IMR-90 (cell line): ENCODE data around the gene FAM228B. TPM values are rescaled to one million over a fixed set of nuclear protein-coding genes. Genes with fewer than 3 reads are reported as not detected.
"Not testable (repeated sequence)": the region's sequence is repeated elsewhere in the genome, so short reads cannot be mapped to it uniquely, and the experiment has no call there.

ENCODE experiments used
- ATAC-seq: fragments of 200-7000 bp; cut with Tn5 transposase; 2 replicates; pipeline ENCODE4 v1.9.1; 2020; ENCODE audit warnings: low read depth, mild to moderate bottlenecking, moderate library complexity
- BruUV-seq: library from RNA; stranded (reverse); fragments of 400-500 nt; replicated peaks from 2 replicates; lab custom pipeline; 2021; lab: Mats Ljungman, UMichigan
- CTCF ChIA-PET: fragments of 300-600 bp; formaldehyde crosslinking; extraction: SDS; loops from one replicate; lab custom pipeline; 2021; ENCODE audit warnings: antibody characterized with exemption; lab: Yijun Ruan, JAX
- POLR2A ChIA-PET: fragments of 300-600 bp; sonication (Branson Sonifier 250); formaldehyde crosslinking; loops from one replicate; lab custom pipeline; 2022; ENCODE audit warnings: antibody characterized with exemption; ENCODE audit not compliant: unreplicated experiment; lab: Charles Lee
- DNase-seq: peaks from one replicate; pipeline ENCODE4 v3.0.0; 2013
- H2AFZ ChIP-seq: replicated peaks from 2 replicates; pipeline ENCODE3; 2013; ENCODE audit warnings: low read length, mild to moderate bottlenecking; ENCODE audit not compliant: poor library complexity
- H2AK5ac ChIP-seq: 2 replicates; pipeline ENCODE4 v1.6.1; 2013; ENCODE audit warnings: low read depth, low read length, inconsistent platforms
- H2AK9ac ChIP-seq: replicated peaks from 2 replicates; pipeline ENCODE3; 2013; ENCODE audit warnings: mild to moderate bottlenecking, low read depth, low read length, moderate library complexity; ENCODE audit not compliant: poor library complexity
- H2BK120ac ChIP-seq: 2 replicates; pipeline ENCODE4 v1.6.1; 2013; ENCODE audit warnings: low read depth, low read length, inconsistent platforms
- H2BK15ac ChIP-seq: 3 replicates; pipeline ENCODE4 v1.6.1; 2013; ENCODE audit warnings: low read depth, low read length, inconsistent platforms
- H2BK20ac ChIP-seq: 2 replicates; pipeline ENCODE4 v1.6.1; 2013; ENCODE audit warnings: low read depth, mild to moderate bottlenecking, inconsistent platforms, low read length, moderate library complexity
- H2BK5ac ChIP-seq: 2 replicates; pipeline ENCODE4 v1.6.1; 2013; ENCODE audit warnings: mild to moderate bottlenecking, low read depth, low read length, inconsistent platforms; ENCODE audit not compliant: poor library complexity, severe bottlenecking
- H3K14ac ChIP-seq: replicated peaks from 2 replicates; pipeline ENCODE4 v1.6.1; 2013; ENCODE audit warnings: low read depth, low read length, inconsistent platforms
- H3K18ac ChIP-seq: 2 replicates; pipeline ENCODE4 v1.6.1; 2013; ENCODE audit warnings: low read depth, low read length, control low read depth
- H3K23ac ChIP-seq: 2 replicates; pipeline ENCODE4 v1.6.1; 2013; ENCODE audit warnings: low read depth, low read length, inconsistent platforms
- H3K27ac ChIP-seq: 2 replicates; pipeline ENCODE4 v1.5.1; 2013; ENCODE audit warnings: mild to moderate bottlenecking, control low read depth, low read length; ENCODE audit not compliant: insufficient read depth
- H3K27me3 ChIP-seq: 2 replicates; pipeline ENCODE4 v1.6.1; 2013; ENCODE audit warnings: low read length; ENCODE audit not compliant: control insufficient read depth, insufficient read depth
- H3K36me3 ChIP-seq: 2 replicates; pipeline ENCODE4 v1.6.1; 2013; ENCODE audit warnings: low read length, mixed read lengths; ENCODE audit not compliant: control insufficient read depth, insufficient read depth
- H3K4ac ChIP-seq: 2 replicates; pipeline ENCODE4 v1.6.1; 2013; ENCODE audit warnings: low read depth, low read length, inconsistent platforms
- H3K4me1 ChIP-seq: 2 replicates; pipeline ENCODE4 v1.6.1; 2013; ENCODE audit warnings: low read length, mixed read lengths; ENCODE audit not compliant: control insufficient read depth, insufficient read depth
- H3K4me2 ChIP-seq: 2 replicates; pipeline ENCODE4 v1.6.1; 2013; ENCODE audit warnings: low read depth, mild to moderate bottlenecking, control low read depth, low read length, moderate library complexity
- H3K4me3 ChIP-seq: 2 replicates; pipeline ENCODE4 v1.5.1; 2013; ENCODE audit warnings: low read depth, mild to moderate bottlenecking, control low read depth, low read length, moderate library complexity; ENCODE audit not compliant: insufficient read depth
- H3K56ac ChIP-seq: 2 replicates; pipeline ENCODE4 v1.6.1; 2013; ENCODE audit warnings: low read length, inconsistent platforms; ENCODE audit not compliant: insufficient read depth; ENCODE audit errors: extremely low read depth
- H3K79me1 ChIP-seq, 2 experiments: 2 replicates each; pipeline ENCODE4 v1.6.1; 2013; ENCODE audit warnings: low read length in 2 of 2, inconsistent platforms in 1 of 2, low read depth in 1 of 2
- H3K9ac ChIP-seq: 2 replicates; pipeline ENCODE4 v1.6.1; 2013; ENCODE audit warnings: low read depth, low read length, control low read depth
- H3K9me1 ChIP-seq: 2 replicates; pipeline ENCODE4 v1.6.1; 2013; ENCODE audit warnings: low read length, inconsistent platforms; ENCODE audit not compliant: insufficient read depth
- H3K9me3 ChIP-seq: 2 replicates; pipeline ENCODE4 v1.6.1; 2013; ENCODE audit warnings: low read length; ENCODE audit not compliant: control insufficient read depth, insufficient read depth
- H4K20me1 ChIP-seq: 2 replicates; pipeline ENCODE4 v1.6.1; 2013; ENCODE audit warnings: low read length, inconsistent platforms; ENCODE audit not compliant: insufficient read depth
- H4K5ac ChIP-seq: 2 replicates; pipeline ENCODE4 v1.6.1; 2013; ENCODE audit warnings: mild to moderate bottlenecking, low read depth, low read length, control low read depth
- H4K8ac ChIP-seq, 2 experiments: 2 replicates each; pipeline ENCODE4 v1.6.1; 2013; ENCODE audit warnings: low read depth in 2 of 2, low read length in 2 of 2, control low read depth in 1 of 2, inconsistent platforms in 1 of 2
- H4K91ac ChIP-seq: 2 replicates; pipeline ENCODE4 v1.6.1; 2013; ENCODE audit warnings: low read depth, low read length, inconsistent platforms; ENCODE audit not compliant: insufficient read depth
- WGBS, 2 experiments: methylation state at CpG; one replicate each; pipeline versions ENCODE4 v1.1.5 to v1.1.7; 2013; ENCODE audit warnings: missing lambda C conversion rate in 2 of 2; ENCODE audit not compliant: insufficient read length in 1 of 2; ENCODE audit errors: extremely low coverage in 2 of 2; 5-methylcytosine and 5-hydroxymethylcytosine counted together
- dilution Hi-C: fragments of 300-500 bp; cut with HindIII; formaldehyde crosslinking; loops from one replicate; pipeline ENCODE4 v1.14.3; 2018; ENCODE audit warnings: low sequenced_read_pairs; ENCODE audit not compliant: unreplicated experiment
- in situ Hi-C: fragments of 300-500 bp; cut with MboI; formaldehyde crosslinking; loops from 3 replicates; pipeline ENCODE4 v1.14.3; 2019; ENCODE audit warnings: low sequenced_read_pairs, inconsistent platforms, mixed read lengths
- intact Hi-C: fragments of 100-400 bp; cut with micrococcal nuclease; formaldehyde crosslinking; loops from 2 replicates; pipeline ENCODE4 v1.10.0; 2022
- polyA plus RNA-seq, 3 experiments: library from polyadenylated mRNA; depleted of rRNA; stranded (reverse); fragments of >200 nt; gene quantifications; 2 replicates each; pipeline ENCODE4 v1.2.3, GENCODE V29; 2012; ENCODE audit warnings: low replicate concordance in 1 of 3
- total RNA-seq: library from RNA; depleted of rRNA; stranded (reverse); fragments of >200 nt; gene quantifications from 2 replicates; pipeline ENCODE4 v1.2.3, GENCODE V29; 2012

The FAM228B gene
- total and polyA plus RNA-seq, 2 of the 4 experiments (the other 2 are of a cell fraction) = 2.0 to 2.9 TPM

DNA sequence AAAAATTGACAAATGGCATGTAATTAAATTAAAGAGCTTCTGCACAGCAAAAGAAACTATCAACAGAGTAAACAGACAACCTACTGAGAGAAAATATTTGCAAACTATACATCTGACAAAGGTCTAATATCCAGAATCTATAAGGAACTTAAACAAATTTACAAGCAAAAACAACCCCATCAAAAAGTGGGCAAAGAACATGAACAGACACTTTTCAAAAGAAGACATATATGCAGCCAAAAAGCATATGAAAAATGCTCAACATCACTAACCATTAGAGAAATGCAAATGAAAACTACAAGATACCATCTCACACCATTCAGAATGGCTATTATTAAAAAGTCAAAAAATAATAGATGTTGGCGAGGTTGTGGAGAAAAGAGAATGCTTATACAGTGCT, 13.8 kb upstream of the FAM228B start:
- dilution Hi-C loops, H3K36me3 ChIP-seq, H3K56ac ChIP-seq, DNase-seq, H3K14ac ChIP-seq, H3K23ac ChIP-seq, H2BK5ac ChIP-seq, H3K4me3 ChIP-seq, ATAC-seq, H4K5ac ChIP-seq, H3K79me1 ChIP-seq, H2AFZ ChIP-seq, H3K27me3 ChIP-seq, H3K4ac ChIP-seq, H3K4me1 ChIP-seq, H2BK20ac ChIP-seq, H2BK120ac ChIP-seq, H4K91ac ChIP-seq, H3K27ac ChIP-seq, intact Hi-C loops, H3K9me1 ChIP-seq, H3K9ac ChIP-seq, H2AK9ac ChIP-seq, POLR2A ChIA-PET, H2AK5ac ChIP-seq, H4K8ac ChIP-seq, H3K18ac ChIP-seq, H4K20me1 ChIP-seq, H3K9me3 ChIP-seq, H2BK15ac ChIP-seq, in situ Hi-C loops, H3K4me2 ChIP-seq, BruUV-seq: not testable (repeated sequence)
- no CpG with 5 or more reads among the region's 1 CpG for WGBS, 2 experiments
- CTCF ChIA-PET = interaction anchor here (1.5 kb wide), 1 partner anchor 25 kb away, joined by 3 read pairs; the partner anchor contains the start of gene TP53I3
